Stimulated activated CD8-positive, alpha-beta memory T cell treated with anti-CD3 and anti-CD28 coated beads, Interleukin-2, amount 100 ng/mL, for 1 hour (primary cell): ENCODE measurements around the gene CCDC83.
"Not testable (repeated sequence)": the region's sequence is repeated elsewhere in the genome, so short reads cannot be mapped to it uniquely, and the experiment has no call there.

Experiments
- DNase-seq, 2 donors: peaks; one replicate each; pipeline ENCODE4 v3.0.0-alpha.2; 2020; ENCODE audit warnings: low read depth in 2 of 2

Gene CCDC83

DNA sequence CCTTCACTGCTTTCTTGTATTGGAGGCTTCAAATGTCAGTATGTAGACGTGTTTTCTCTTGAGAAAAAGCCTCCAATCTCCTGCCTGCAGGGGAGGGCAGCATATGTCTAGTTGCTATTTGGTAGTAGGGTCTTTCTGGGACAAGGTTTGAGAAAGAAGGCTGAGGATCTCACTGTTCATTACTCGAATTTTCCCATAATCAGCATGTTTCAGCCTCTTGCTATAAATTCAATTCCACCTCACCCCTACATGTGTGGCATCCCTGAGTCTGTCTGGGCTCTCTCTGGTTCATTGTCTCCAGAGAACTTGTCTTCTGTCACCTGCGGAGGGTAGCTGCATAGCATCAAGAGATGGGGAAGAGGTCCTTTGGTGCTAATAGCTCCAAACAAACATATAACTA, 19.5 kb upstream of the CCDC83 start:
- DNase-seq, result no peak

DNA sequence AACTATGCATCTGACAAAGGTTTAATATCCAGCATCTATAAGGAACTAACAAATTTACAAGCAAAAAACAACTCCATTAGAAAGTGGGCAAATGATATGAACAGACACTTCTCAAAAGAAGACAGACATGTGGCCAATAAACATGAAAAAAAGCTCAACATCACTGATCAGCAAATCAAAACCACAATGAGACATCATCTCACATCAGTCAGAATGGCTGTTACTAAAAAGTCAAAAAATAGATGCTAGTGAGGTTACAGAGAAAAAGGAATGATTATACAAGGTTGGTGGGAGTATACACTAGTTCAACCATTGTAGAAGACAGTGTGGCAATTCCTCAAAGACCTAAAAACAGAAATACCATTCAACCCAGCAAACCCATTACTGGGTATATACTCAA, 14.3 kb upstream of the CCDC83 start:
- DNase-seq, result not testable (repeated sequence)

DNA sequence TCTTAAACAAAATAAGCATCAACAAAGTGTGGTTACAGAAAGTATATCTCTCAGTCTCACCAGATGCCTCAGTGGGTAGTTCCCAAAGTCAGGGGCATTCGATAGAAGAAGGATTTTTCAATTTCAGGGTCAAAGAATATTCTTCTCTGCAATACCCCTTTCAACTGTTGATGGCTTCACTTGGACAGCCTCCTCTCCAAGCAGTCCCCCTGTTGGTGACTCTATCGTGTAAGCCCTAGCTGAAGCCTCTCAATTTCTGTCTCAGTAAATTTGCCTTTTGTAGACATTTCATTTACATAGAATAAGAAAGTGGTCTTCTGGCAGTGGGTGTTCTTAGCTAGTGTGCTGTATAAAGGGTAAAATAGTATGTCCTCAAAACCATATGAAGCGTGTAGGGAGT, 11.3 kb upstream of the CCDC83 start:
- DNase-seq, result no peak

DNA sequence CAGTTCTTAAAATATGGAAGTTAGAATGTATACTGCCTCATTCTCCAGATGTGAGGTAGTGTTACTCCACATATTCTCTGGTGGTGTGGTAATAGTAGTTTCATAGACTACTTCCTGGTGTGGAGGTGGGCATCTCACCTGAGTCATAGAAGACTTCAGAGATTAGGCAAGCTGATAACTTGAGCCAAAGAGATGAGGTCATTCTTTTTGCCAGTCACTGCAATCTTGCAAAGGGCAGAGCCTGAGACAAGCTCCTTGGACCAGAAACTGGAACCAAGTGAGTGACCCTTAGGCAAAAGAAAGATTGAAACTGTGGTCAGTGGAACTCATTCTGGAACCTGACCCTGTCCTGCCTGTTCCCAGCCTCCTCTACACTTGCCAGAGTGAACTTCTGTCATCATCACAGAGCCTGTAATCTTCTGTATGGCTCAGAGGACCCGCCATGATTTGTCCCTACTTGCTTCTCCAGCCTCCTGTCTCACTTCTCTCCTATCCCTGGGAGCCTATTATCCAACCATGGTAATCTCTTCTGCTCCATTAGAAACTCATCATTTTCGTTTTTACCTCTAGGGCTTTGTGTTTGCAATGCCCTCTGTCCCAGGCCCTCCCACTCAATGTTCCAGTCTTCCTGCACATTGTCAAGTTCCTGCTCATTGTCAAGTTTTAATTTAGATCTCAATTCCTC, 10.6 kb upstream of the CCDC83 start:
- no peak for DNase-seq

DNA sequence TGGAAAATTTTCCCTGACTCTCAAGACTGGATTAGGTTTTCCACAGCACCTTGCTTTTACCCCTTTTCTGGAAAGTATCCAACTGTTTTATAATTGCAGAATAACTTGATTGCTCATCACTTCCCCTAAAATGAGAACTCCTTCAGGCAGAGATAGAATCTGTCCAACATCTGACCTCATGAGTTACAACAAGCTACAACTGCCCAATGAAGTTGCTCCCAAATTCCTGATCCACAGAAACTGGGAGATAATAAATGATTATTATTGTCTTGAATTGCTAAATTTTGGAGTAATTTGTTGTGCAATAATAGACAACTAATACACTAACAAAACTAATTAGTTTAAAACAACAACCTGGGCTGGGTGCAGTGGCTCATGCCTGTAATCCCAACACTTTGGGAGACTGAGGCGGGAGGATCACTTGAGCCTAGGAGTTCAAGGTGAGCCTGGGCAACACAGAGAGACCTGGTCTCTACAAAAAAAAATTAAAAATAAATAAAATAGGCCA, 10.0 kb upstream of the CCDC83 start:
- no peak for DNase-seq

DNA sequence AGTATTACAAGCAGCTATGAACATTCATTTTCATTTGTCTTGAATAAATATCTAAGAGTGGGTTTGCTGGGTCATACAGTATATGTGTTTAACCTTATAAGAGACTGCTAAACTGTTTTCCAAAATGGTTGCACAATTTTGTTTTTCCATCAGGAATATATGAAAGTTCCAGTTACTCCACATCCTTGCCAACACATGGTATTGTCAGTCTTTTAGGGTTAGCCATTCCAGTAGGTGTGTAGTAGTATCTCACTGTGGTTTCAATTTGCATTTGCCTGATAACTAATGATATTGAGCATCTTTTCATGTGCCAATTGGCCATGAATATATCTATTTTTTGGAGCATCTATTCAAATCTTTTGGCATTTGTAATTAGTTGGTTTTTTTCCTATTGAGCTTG, 7.7 kb upstream of the CCDC83 start:
- no peak for DNase-seq

DNA sequence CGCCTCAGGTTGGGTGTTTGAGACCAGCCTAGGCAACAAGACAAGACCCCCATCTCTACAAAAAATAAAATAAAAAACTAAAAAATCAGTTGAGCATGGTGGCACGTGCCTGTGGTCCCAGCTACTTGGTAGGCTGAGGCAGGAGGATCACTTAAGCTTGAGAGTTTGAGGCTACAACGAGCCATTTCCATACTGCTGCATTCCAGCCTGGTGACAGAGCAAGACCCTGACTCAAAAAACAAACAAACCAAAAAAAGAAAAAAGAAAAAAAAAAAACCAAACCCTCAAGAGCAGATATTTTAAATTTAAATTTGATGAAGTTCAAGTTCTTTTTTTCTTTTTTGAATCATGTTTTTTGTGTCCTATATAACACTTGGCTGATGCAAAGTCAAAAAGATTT, 7.2 kb upstream of the CCDC83 start:
- no peak for DNase-seq

DNA sequence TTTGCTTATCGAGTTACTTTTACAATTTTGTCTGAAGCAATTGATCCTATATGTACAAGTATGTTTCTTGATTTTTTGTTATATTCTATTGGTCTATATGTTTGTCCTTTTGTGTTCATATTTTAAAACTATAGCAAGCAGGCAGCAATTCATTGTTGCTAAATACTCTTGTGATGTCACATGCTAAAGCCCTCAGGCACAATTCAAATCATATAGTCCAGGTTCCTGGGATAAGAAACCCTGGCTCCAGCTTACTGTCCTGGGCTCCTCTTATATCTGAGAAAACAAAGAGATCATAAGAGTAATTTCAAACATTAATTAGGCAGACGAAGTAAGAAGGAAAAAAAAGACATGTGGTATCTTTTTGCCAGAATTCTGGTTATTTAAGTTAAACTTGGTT, 6.6 kb upstream of the CCDC83 start:
- DNase-seq, result no peak

DNA sequence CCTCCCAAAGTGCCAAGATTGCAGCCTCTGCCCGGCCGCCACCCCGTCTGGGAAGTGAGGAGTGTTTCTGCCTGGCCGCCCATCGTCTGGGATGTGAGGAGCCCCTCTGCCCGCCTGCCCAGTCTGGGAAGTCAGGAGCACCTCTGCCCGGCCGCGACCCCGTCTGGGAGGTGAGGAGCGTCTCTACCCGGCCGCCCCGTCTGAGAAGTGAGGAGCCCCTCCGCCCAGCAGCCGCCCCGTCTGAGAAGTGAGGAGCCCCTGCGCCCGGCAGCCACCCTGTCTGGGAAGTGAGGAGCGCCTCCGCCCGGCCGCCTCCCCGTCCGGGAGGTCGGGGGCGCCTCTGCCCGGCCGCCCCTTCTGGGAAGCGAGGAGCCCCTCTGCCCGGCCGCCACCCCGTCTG, 2.4 kb upstream of the CCDC83 start:
- not testable (repeated sequence) for DNase-seq

DNA sequence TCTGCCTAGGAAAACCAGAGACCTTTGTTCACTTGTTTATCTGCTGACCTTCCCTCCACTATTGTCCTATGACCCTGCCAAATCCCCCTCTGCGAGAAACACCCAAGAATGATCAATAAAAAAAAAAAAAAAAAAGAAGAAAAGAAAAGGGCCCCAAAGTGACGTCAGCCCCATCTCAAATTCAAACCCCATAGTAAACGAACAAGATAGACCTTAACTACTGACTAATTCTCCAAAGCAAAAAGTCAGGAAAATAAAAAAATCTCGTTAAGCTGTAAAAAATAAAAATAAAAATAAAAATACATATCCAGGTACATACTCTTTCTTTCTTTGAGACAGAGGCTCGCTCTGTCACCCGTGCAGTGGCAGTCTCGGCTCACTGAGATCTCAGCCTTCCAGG, 1.6 kb upstream of the CCDC83 start:
- not testable (repeated sequence) for DNase-seq

DNA sequence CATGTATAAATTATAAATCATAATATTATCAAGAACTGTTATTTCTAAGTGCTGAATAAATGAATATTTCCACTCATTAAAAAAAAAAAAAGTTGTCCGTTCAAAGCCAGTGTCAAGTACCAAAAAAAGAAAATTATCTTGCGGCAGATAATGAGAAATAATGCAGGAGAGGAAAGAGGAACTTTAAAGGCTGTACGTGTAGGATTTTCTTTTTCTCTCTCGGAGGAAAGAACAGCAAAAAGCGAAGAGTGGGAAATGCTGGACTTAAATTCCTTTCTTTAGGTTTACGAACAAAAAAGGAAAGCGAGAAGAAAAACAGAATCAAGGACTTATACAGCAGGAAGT, 999 bp upstream of the CCDC83 start:
- no peak for DNase-seq

DNA sequence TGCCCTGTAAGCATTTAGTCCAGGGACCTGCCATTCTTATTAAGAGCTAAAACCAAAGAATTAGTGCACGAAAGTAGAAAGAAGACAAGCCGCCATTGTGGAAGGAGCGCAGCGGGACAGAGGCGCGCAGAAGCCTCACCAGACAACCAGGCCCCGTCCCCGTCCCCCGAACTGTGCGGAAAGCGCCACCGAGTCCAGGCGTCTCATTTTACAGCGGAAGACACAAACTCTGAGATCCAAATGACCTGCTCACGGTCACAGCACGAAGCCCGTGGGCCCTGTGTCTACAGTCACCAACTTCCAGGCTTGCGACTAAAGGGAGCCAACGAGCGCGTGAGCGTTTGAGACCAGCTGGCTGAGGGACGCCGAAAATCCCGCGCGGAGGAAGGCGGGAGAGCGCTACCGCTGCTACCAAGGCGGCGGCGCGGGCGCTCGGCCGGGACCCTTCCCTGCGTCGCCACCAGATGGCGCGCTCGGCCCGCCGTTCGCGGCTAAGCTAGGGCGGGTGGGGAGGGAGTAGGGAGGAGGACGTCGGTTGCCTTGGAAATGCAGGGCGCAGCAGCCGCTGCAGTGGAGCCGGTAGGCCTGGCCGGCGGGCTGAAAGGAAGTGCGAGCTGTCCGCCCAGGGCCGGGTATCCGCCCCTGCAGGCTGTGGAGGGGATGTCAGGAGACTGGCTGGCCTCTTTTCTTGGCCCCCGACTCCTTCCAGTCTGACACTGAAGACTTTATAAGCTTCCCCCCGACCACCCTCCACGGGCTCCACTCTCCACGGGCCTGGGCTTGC, 434 bp upstream of the CCDC83 start:
- peak; percentile 80 to 81 for DNase-seq

DNA sequence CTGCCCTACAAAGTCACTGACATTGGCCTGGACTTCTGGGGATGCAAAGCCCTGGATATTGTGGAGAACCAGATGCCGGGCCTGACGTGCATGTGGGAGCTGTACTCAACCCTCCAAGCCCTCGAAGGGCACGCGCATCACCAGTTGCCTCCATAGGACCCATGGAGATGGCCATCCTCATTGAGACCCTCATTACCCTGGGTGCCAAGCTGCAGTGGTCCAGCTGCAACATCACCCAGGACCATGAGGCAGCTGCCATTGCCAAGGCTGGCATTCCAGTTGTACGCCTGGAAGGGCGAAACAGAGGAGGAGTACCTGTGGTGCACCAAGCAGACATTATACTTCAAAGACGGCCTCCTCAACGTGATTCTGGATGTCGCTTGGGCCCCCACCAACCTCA, 1.9 kb downstream of the CCDC83 start:
- no peak for DNase-seq

DNA sequence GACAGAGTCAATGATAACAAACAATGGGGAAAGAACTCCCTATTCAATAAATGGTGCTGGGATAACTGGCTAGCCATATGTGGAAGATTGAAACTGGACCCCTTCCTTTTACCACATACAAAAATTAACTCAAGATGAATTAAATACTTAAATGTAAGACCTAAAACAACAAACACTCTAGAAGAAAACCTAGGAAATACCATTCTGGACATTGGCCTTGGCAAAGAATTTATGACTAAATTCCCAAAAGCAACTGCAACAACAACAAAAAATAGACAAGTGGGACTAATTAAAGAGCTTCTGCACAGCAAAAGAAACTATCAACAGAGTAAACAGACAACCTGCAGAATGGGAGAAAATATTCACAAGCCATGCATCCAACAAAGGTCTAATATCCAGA, 4.4 kb downstream of the CCDC83 start:
- DNase-seq, result not testable (repeated sequence)

DNA sequence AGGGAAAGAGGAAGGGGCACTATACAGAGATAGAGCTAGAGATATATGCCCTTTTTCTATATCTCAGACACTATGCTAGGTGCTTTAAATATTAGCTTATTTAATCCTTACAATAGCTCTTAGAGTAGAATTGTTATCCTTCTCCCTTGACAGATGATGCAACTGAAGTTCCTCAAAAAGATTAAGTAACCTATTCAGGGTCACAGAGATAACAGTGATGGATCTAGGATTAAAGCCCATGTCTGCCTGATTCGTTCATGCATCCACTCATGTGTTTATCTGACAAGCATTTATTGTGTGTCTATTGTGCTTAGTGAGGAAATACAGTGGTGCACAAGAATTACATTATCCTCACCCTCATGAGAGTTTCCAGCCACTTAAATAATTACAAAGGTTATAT, 8.7 kb downstream of the CCDC83 start:
- DNase-seq, result no peak

DNA sequence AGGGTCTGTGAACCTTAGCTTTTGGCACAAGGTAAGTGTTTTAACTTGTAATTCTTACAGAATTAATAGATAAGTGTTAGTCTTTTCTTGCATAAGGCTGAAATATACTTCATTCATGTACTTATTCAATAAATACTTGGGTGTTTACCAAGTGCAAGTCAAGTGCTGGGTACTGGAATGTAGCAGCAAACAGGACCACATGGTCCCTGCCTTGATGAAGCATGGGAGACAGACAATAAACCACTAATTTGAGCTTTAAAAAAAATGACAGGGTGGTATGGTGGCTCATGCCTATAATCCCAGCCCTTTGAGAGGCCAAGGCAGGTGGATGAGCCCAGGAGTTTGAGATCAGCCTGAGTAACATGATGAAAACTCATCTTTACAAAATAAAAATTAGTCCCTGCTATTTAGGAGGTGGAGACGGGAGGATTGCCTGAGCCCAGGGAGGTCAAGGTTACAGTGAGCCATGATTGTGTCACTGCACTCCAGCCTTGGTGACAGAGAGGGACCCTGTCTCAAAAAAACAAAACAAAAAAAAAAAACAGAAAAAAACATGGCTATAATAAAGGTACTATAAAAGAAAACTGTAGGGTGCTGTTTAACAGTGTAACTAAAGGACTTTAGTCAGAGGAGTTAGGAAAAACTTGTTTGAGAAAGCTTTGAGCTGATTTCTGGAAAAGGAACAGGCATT, 11.1 kb downstream of the CCDC83 start:
- DNase-seq, result no peak

DNA sequence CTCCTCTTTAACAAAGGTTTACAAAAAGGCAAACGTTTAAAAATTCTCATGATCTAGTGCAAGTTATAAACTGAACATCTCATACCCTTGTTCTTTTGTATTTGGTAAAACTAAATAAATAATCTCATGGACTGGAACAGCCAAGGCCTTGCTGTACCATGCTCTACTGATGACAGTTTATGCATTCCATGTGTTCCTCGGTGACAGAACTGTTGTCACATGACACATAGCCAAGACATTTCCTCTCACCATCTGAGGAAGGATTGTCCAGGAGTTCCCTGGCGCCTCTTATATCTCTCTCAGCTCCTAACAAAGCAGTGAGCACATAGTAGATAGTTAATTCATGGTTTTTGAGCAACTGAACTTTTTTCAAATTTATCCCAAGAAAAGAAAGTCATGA, 12.6 kb downstream of the CCDC83 start:
- no peak for DNase-seq

DNA sequence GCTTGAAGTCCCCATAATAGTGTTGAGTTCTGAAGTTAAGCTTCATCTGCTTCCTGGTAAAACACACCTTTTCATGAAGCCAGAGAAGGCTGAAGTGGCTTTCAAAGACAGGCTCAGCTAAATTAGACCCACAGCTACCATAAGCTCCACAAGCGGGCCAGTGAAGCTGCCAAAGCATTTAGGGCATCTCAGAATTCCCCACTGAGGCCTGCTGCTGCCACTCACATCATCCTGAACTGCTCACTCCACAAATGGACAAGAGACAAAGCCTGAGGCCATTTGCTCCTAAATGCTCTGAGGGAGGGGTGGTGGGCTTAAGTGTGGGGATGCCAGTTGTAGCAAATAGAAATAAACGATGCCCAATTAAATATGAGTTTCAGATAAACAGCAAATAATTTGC, 14.6 kb downstream of the CCDC83 start:
- DNase-seq, result no peak

DNA sequence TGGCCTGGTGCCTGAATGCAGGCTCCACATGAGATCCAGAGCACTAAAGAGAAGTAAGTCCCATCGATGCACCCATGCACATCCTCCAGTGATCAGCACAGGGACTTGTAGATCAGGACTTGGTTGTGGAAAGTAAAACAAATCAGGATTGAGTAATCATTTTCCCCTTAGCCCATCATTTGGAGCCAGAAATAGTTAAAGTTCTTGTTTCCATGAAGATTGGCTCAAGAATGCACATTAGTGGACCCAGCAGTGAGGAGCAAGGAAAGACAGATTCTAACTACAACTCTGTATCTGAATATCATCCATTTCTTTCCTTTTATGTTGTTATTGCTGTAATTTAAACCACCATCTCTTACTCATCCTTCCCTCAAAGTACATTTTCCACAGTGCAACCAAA, 19.1 kb downstream of the CCDC83 start:
- DNase-seq, result no peak

DNA sequence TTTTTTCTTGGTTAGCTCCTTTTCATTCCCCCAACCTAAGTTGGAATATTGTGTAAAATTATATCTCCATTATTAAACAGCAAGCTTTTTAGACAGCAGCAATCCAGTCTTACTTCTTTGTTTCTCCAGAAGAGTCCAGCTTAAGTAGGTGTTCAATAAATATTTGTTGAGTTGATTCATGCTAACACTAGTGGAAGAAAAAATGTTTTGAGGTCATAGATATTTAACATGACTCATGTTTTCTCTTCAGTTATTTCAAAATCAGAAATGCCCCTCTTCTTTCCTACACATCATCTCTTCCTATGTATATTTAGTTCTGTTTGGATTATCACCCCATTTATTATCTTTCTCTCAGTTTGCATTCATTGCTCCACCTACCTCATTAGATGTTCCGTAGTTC, 20.3 kb downstream of the CCDC83 start:
- DNase-seq, result no peak

DNA sequence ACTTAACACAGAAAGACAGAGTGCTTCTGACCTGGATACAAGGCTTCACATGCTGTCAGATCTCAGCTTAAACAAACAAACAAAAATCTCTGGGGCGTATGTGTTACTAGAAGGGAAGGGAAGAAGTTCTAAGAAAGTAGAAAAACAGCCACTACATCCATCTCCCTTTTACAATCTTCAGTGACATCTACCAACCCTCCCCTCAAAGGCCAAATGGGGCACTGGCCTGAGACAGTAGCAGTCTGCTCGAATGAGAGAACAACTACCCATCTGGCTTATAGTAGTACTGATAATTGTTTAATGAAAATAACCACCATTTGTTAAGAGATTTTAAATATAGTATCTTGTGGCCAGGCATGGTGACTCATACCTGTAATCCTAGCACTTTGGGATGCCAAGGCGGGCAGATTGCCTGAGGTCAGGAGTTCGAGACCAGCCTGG, 29.4 kb downstream of the CCDC83 start:
- DNase-seq, result no peak

DNA sequence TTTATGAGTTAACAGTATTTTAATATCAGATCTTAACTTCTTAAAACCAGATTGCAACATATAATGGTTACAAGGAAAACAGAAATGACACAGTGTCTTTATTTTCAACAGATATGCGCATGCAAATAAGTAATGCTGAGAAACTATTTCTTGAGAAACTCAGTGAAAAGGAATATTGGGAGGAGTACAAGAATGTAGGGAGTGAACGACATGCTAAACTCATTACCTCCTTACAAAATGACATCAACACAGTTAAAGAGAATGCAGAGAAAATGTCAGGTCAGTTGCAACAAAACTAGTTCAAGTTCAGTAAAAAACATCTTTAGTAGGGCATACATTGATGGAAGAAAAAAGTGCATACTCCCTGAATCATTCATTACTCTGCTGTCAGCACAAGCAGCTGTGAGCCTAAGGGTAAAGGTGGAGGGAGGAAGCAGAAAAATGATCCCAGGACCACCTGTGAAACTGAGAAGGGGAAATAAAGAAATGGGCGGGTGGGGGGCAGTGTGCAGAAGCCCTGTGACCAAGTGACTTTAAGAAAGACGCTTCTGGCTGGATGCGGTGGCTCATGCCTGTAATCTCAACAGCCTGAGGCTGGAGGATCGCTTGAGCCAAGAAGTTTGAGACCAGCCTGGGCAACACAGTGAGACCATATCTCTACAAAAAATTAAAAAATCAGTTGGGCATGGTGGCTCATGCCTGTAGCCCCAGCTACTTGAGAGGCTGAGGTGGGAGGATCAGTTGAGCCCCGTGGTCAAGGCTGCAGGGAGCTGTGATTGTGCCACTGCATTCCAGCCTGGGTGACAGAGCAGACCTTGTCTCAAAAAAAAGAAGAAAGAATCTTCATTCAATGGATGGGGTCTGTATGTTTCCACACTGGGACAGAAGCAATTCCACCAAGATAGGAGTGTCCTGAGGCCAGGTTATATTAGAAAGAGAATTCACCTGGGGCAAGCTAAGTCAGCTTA, 31.2 kb downstream of the CCDC83 start:
- DNase-seq, result no peak
